H1 (cell line): ENCODE results near the gene IRAK1BP1. TPM values are rescaled to one million over a fixed set of nuclear protein-coding genes. Genes with fewer than 3 reads are reported as not detected.

Source experiments
- CTCF ChIA-PET: fragments of 300-600 bp; sonication (Branson Sonifier 250); formaldehyde crosslinking; loops from one replicate; lab custom pipeline; 2021; ENCODE audit not compliant: partially characterized antibody; lab: Charles Lee
- POLR2A ChIA-PET: fragments of 300-600 bp; sonication (Branson Sonifier 250); formaldehyde crosslinking; loops from one replicate; lab custom pipeline; 2021; ENCODE audit warnings: inconsistent platforms; ENCODE audit not compliant: partially characterized antibody; lab: Charles Lee
- DNase-seq, 2 experiments: peaks; one replicate each; pipeline versions ENCODE4 v3.0.0 to v3.0.0-alpha.2; 2010 to 2022; ENCODE audit warnings: low spot score in 2 of 2, low read depth in 1 of 2, mixed read lengths in 1 of 2
- FAIRE-seq: peaks from 2 replicates; lab custom pipeline; 2011; peaks lifted over from hg19 to GRCh38; lab: Jason Lieb, UNC
- H2AFZ ChIP-seq: 2 replicates; pipeline ENCODE4 v1.8.1; 2012; ENCODE audit warnings: low read length, inconsistent platforms
- H2AK5ac ChIP-seq: 2 replicates; pipeline ENCODE4 v1.6.1; 2013; ENCODE audit warnings: low read depth, low read length
- H2BK120ac ChIP-seq: replicated peaks from 2 replicates; pipeline ENCODE3; 2013; ENCODE audit warnings: low read depth, low read length, inconsistent platforms
- H2BK12ac ChIP-seq: 2 replicates; pipeline ENCODE4 v1.6.1; 2013; ENCODE audit warnings: low read depth, low read length
- H2BK15ac ChIP-seq: 2 replicates; pipeline ENCODE4 v1.6.1; 2013; ENCODE audit warnings: low read length
- H2BK20ac ChIP-seq: 2 replicates; pipeline ENCODE4 v1.6.1; 2013; ENCODE audit warnings: low read length
- H2BK5ac ChIP-seq: 2 replicates; pipeline ENCODE4 v1.6.1; 2013; ENCODE audit warnings: low read depth, low read length
- H3K14ac ChIP-seq: 2 replicates; pipeline ENCODE4 v1.6.1; 2013; ENCODE audit warnings: inconsistent platforms; ENCODE audit not compliant: insufficient read length
- H3K18ac ChIP-seq: 2 replicates; pipeline ENCODE4 v1.6.1; 2013; ENCODE audit warnings: low read length; ENCODE audit errors: extremely low read depth
- H3K23ac ChIP-seq: 2 replicates; pipeline ENCODE4 v1.6.1; 2013; ENCODE audit warnings: inconsistent platforms; ENCODE audit not compliant: insufficient read length
- H3K23me2 ChIP-seq: 2 replicates; pipeline ENCODE4 v1.6.1; 2013; ENCODE audit warnings: low read depth, low read length
- H3K27ac ChIP-seq: 2 replicates; pipeline ENCODE4 v1.6.1; 2011; ENCODE audit warnings: low read depth, low read length, inconsistent platforms
- H3K27me3 ChIP-seq, 4 experiments: replicated peaks in 1 of 4; 1 replicate in 1 of 4; 2 replicates in 3 of 4; pipeline versions ENCODE4 v1.6.1 to v1.8.1; 2011 to 2013; ENCODE audit warnings: low read length in 3 of 4, mild to moderate bottlenecking in 3 of 4, inconsistent platforms in 2 of 4, mixed read lengths in 2 of 4, moderate library complexity in 1 of 4; ENCODE audit not compliant: control insufficient read depth in 3 of 4, insufficient read depth in 3 of 4; ENCODE audit errors: extremely low read depth in 1 of 4
- H3K36me3 ChIP-seq, 4 experiments: 2 replicates each; pipeline versions ENCODE4 v1.6.1 to v1.8.1; 2011 to 2013; ENCODE audit warnings: mild to moderate bottlenecking in 4 of 4, low read length in 3 of 4, moderate library complexity in 2 of 4, control low read depth in 1 of 4, inconsistent platforms in 1 of 4; ENCODE audit not compliant: insufficient read depth in 4 of 4, control insufficient read depth in 2 of 4
- H3K4ac ChIP-seq: replicated peaks from 2 replicates; pipeline ENCODE3; 2013; ENCODE audit warnings: low read length, low read depth, mixed read lengths, inconsistent platforms; ENCODE audit not compliant: insufficient read length
- H3K4me1 ChIP-seq, 4 experiments: replicated peaks in 1 of 4; 1 replicate in 1 of 4; 2 replicates in 3 of 4; pipeline versions ENCODE4 v1.6.1 to v1.8.1; 2011 to 2013; ENCODE audit warnings: low read length in 3 of 4, inconsistent platforms in 2 of 4, mixed read lengths in 1 of 4; ENCODE audit not compliant: insufficient read depth in 4 of 4, control insufficient read depth in 3 of 4
- H3K4me2 ChIP-seq, 2 experiments: 2 replicates each; pipeline versions ENCODE4 v1.6.1 to v1.8.1; 2011 to 2013; ENCODE audit warnings: low read depth in 2 of 2, low read length in 2 of 2, control low read depth in 1 of 2, inconsistent platforms in 1 of 2, mild to moderate bottlenecking in 1 of 2; ENCODE audit not compliant: insufficient read depth in 1 of 2
- H3K4me3 ChIP-seq, 4 experiments: fragments of 200-600, 300-600 bp in 1 of 4; sonication (generic), shearing (Covaris generic), sonication (Bioruptor Twin) in 1 of 4; 2 replicates each; pipeline versions ENCODE4 v1.5.1 to v1.8.1; 2011 to 2016; ENCODE audit warnings: low read length in 4 of 4, low read depth in 3 of 4, control low read depth in 2 of 4, inconsistent platforms in 2 of 4, mild to moderate bottlenecking in 2 of 4, mixed read lengths in 1 of 4, moderate library complexity in 1 of 4; ENCODE audit not compliant: insufficient read depth in 2 of 4; ENCODE audit errors: extremely low read depth in 1 of 4
- H3K56ac ChIP-seq: replicated peaks from 2 replicates; pipeline ENCODE3; 2013; ENCODE audit warnings: low read depth, mild to moderate bottlenecking, mixed read lengths, low read length, inconsistent platforms; ENCODE audit not compliant: insufficient read length
- H3K79me1 ChIP-seq: 2 replicates; pipeline ENCODE4 v1.6.1; 2013; ENCODE audit warnings: low read depth, low read length, control low read depth
- H3K79me2 ChIP-seq, 2 experiments: 2 replicates each; pipeline versions ENCODE4 v1.6.1 to v1.8.1; 2012 to 2013; ENCODE audit warnings: low read length in 2 of 2, mild to moderate bottlenecking in 2 of 2, inconsistent platforms in 1 of 2; ENCODE audit not compliant: insufficient read depth in 2 of 2, control insufficient read depth in 1 of 2
- H3K9ac ChIP-seq, 4 experiments: replicated peaks in 1 of 4; 1 replicate in 1 of 4; 2 replicates in 3 of 4; pipeline versions ENCODE4 v1.6.1 to v1.8.1; 2011 to 2013; ENCODE audit warnings: low read depth in 3 of 4, low read length in 3 of 4, control low read depth in 2 of 4, mild to moderate bottlenecking in 2 of 4, moderate library complexity in 2 of 4, inconsistent platforms in 1 of 4; ENCODE audit errors: extremely low read depth in 1 of 4
- H3K9me3 ChIP-seq, 2 experiments: 2 replicates each; pipeline versions ENCODE4 v1.6.1 to v1.8.1; 2012 to 2013; ENCODE audit warnings: mild to moderate bottlenecking in 2 of 2, moderate library complexity in 2 of 2, control low read depth in 1 of 2, inconsistent platforms in 1 of 2, low read depth in 1 of 2, low read length in 1 of 2, mixed read lengths in 1 of 2; ENCODE audit not compliant: insufficient read depth in 2 of 2
- H4K20me1 ChIP-seq, 2 experiments: replicated peaks in 1 of 2; 2 replicates each; pipeline versions ENCODE3 to v1.8.1; 2011 to 2013; ENCODE audit warnings: inconsistent platforms in 2 of 2, low read length in 2 of 2, mild to moderate bottlenecking in 1 of 2; ENCODE audit not compliant: insufficient read depth in 2 of 2, control insufficient read depth in 1 of 2
- H4K5ac ChIP-seq: 2 replicates; pipeline ENCODE4 v1.6.1; 2013; ENCODE audit warnings: low read length, low read depth, mixed read lengths, inconsistent platforms; ENCODE audit not compliant: insufficient read length
- H4K8ac ChIP-seq: 2 replicates; pipeline ENCODE4 v1.8.0; 2013; ENCODE audit warnings: mild to moderate bottlenecking, moderate library complexity, low read length, inconsistent platforms; ENCODE audit not compliant: insufficient read depth; ENCODE audit errors: extremely low read depth
- H4K91ac ChIP-seq: replicated peaks from 2 replicates; pipeline ENCODE3; 2013; ENCODE audit warnings: low read length, mixed read lengths, inconsistent platforms; ENCODE audit not compliant: insufficient read length
- BCL11A ChIP-seq, 2 experiments: IDR thresholded peaks; one replicate each; pipeline ENCODE4 v1.6.1; 2011; ENCODE audit warnings: low read depth in 2 of 2, low read length in 2 of 2, mild to moderate bottlenecking in 2 of 2
- CBX5 ChIP-seq: fragments of 300-800, 300-1000 bp; sonication (generic); IDR thresholded peaks from 2 replicates; pipeline ENCODE4 v1.7.1; 2016; ENCODE audit warnings: antibody characterized with exemption, low read length, low read depth
- CHD1 ChIP-seq: IDR thresholded peaks from 2 replicates; pipeline ENCODE4 v1.6.1; 2012; ENCODE audit warnings: low read depth, low read length, improper control_type of control experiment
- CREB1 ChIP-seq: IDR thresholded peaks from 2 replicates; pipeline ENCODE4 v1.6.1; 2012; ENCODE audit warnings: inconsistent platforms
- HDAC2 ChIP-seq, 2 experiments: fragments of 300-600 bp in 1 of 2; sonication (generic) in 1 of 2; IDR thresholded peaks; 2 replicates each; pipeline ENCODE4 v1.6.1; 2011 to 2012; ENCODE audit warnings: low read depth in 2 of 2, low read length in 2 of 2, mild to moderate bottlenecking in 2 of 2, moderate library complexity in 2 of 2, borderline replicate concordance in 1 of 2, inconsistent platforms in 1 of 2
- JUND ChIP-seq: IDR thresholded peaks from 2 replicates; pipeline ENCODE4 v1.6.1; 2011; ENCODE audit warnings: mild to moderate bottlenecking, improper control_type of control experiment, low read length
- KDM1A ChIP-seq: fragments of 200-600, 300-600 bp; sonication (generic); IDR thresholded peaks from 2 replicates; pipeline ENCODE4 v1.7.1; 2016; ENCODE audit warnings: mild to moderate bottlenecking, low read length, borderline replicate concordance
- NANOG ChIP-seq: IDR thresholded peaks from 2 replicates; pipeline ENCODE4 v1.6.1; 2011; ENCODE audit warnings: low read length, low read depth, mild to moderate bottlenecking, inconsistent platforms; ENCODE audit not compliant: insufficient read depth, poor library complexity, severe bottlenecking
- POLR2AphosphoS5 ChIP-seq: IDR thresholded peaks from 2 replicates; pipeline ENCODE4 v1.6.1; 2011; ENCODE audit warnings: low read depth, low read length
- SP1 ChIP-seq: IDR thresholded peaks from 2 replicates; pipeline ENCODE4 v1.6.1; 2011; ENCODE audit warnings: low read depth, low read length
- SRF ChIP-seq: IDR thresholded peaks from 2 replicates; pipeline ENCODE4 v1.6.1; 2011; ENCODE audit warnings: mild to moderate bottlenecking, low read depth, low read length, moderate library complexity
- WGBS, 2 experiments: shearing (Covaris generic) in 1 of 2; methylation state at CpG; one replicate each; pipeline versions ENCODE4 v1.1.6 to v1.1.7; 2013 to 2015; ENCODE audit warnings: low lambda C conversion rate in 2 of 2, mixed read lengths in 2 of 2, inconsistent platforms in 1 of 2, low coverage in 1 of 2, missing lambda C conversion rate in 1 of 2; ENCODE audit not compliant: insufficient replicate concordance in 2 of 2, insufficient coverage in 1 of 2, insufficient read length in 1 of 2; ENCODE audit errors: extremely low coverage in 1 of 2, missing lambda C conversion rate in 1 of 2; 5-methylcytosine and 5-hydroxymethylcytosine counted together
- polyA plus RNA-seq, 7 experiments: library from polyadenylated mRNA; depleted of rRNA in 3 of 7; stranded (reverse) in 5 of 7; unstranded in 2 of 7; fragments of >200 nt in 5 of 7; fragments of 200-250 nt in 2 of 7; gene quantifications; 1 replicate in 5 of 7; 2 replicates in 1 of 7; 4 replicates in 1 of 7; pipeline versions ENCODE4 v1.2.1 to v1.2.3, GENCODE V29; 2011 to 2013; ENCODE audit warnings: missing spikeins in 2 of 7, mixed read lengths in 2 of 7
- total RNA-seq: library from RNA; stranded (reverse); fragmentation: NEBNext Ultra II Directional; extraction: Animal tissue kit (Norgen Biotek cat#: 25700); gene quantifications from 2 replicates; pipeline ENCODE4 v1.2.1, GENCODE V29; 2021
- TF ChIP-seq, protein P1 (sequence below): IDR thresholded peaks from 2 replicates; pipeline ENCODE4 v1.6.1; 2011; ENCODE audit warnings: low read depth, mild to moderate bottlenecking, low read length; ENCODE audit not compliant: insufficient read depth

Gene IRAK1BP1
- total and polyA plus RNA-seq, 2 of the 8 experiments (the other 6 are each of a cell fraction or from before 2014, with no cell fraction given): 3.7 to 4.7 TPM

DNA sequence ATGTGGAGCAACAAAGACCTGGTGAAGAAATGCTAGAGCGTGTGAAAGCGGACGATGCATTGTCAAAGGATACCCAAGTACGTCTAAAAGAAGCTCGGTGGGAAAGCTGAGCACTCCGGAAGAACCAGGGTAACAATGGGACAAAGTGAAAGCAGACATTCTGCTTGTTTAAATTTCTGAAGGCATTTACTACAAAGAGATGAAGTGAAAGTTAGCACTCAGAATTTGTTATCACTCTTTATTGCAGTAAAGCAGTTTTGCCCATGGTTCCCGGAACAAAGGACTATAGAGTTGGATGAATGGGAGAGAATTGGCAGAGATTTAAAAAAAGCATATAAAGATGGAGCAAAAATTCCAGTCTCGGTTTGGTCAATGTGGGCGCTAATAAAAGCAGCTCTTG, 12.8 kb upstream of the IRAK1BP1 start:
- no peak for FAIRE-seq
- no peak overlapping the region for H3K4me2 ChIP-seq

More for the DNA sequence above, 12.8 kb upstream of the IRAK1BP1 start:
- Histone ChIP-seq H2BK5ac (no peak overlapping the region), H3K9ac (no peak overlapping the region), H3K18ac (no peak overlapping the region), H2AFZ (no peak overlapping the region), H2BK12ac (no peak overlapping the region), H3K36me3 (no peaks in the 10 kb centered on the region), H3K23me2 (no peaks in the 10 kb centered on the region), H4K91ac (no peak overlapping the region), H2BK120ac (no peak overlapping the region), H4K5ac (no peak overlapping the region), H4K20me1 (no peaks in the 10 kb centered on the region), H3K23ac (no peak overlapping the region), H2AK5ac (no peak overlapping the region), H3K27ac (no peak overlapping the region), H3K56ac (no peak overlapping the region), H2BK20ac (no peak overlapping the region), H2BK15ac (no peak overlapping the region), H3K27me3 (no peaks in the 10 kb centered on the region), H3K9me3 (peaks cover 0 to 5% of the 10 kb centered on the region in 2 experiments; a peak in 2 of 4 replicates), H4K8ac (no peak overlapping the region), H3K4me1 (peaks cover 0 to 3% (median 0%) of the 10 kb centered on the region in 4 experiments; a peak in 1 of 7 replicates), H3K14ac (no peak overlapping the region), H3K4ac (no peak overlapping the region), H3K79me2 (no peaks in the 10 kb centered on the region), H3K4me3 (no peak overlapping the region), H3K79me1 (no peaks in the 10 kb centered on the region)
- CTCF ChIA-PET: interaction anchor here (0.6 kb wide), 1 partner anchor 27 kb away, joined by 3 read pairs; no protein-coding TSS in a partner anchor
- TF ChIP-seq CREB1: no peak
- TF ChIP-seq SP1: no peak
- no peak for TF ChIP-seq CHD1
- no peak for TF ChIP-seq KDM1A
- TF ChIP-seq, protein P1, sequence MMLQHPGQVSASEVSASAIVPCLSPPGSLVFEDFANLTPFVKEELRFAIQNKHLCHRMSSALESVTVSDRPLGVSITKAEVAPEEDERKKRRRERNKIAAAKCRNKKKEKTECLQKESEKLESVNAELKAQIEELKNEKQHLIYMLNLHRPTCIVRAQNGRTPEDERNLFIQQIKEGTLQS: no peak
- TF ChIP-seq HDAC2 (IDR thresholded peaks at IDR 0.05; ENCODE audit: borderline replicate concordance in 1 of 2, low read depth in 2 of 2, low read length in 2 of 2): no peak
- no peak for TF ChIP-seq CBX5
- TF ChIP-seq SRF: no peak
- no peak for TF ChIP-seq JUND
- TF ChIP-seq POLR2AphosphoS5: no peak
- TF ChIP-seq BCL11A (IDR thresholded peaks at IDR 0.05; ENCODE audit: low read depth in 2 of 2, low read length in 2 of 2): no peak
- no peak for TF ChIP-seq NANOG
- POLR2A ChIA-PET: no interaction called here
- WGBS, 2 experiments: 95% methylated on average over 9 of the region's 9 CpGs; no CpG with 5 or more reads in 1 of the 2 experiments
- no peak for DNase-seq
